ENCODE data around the gene RNF14. TPM values are rescaled to one million over a fixed set of nuclear protein-coding genes. Genes with fewer than 3 reads are reported as not detected.

Gene RNF14
- total RNA-seq, 2 donors from 2014 or later = 27.5 to 33.0 TPM

GRCh38 chr5:141929398-141930058 lies 39.4 kb upstream of the RNF14 start:
- Histone ChIP-seq H3K9ac (ENCODE audit: extremely low read depth, low read length, poor library complexity, severe bottlenecking) (no peak overlapping the region), H3K27me3 (ENCODE audit: control insufficient read depth, insufficient read depth, low read length, poor library complexity, severe bottlenecking) (no peaks in the 10 kb centered on the region), H3K4me1 (ENCODE audit: control insufficient read depth, insufficient read depth, low read length) (peaks cover 8% of the 10 kb centered on the region), H3K36me3 (ENCODE audit: control insufficient read depth, insufficient read depth, low read length) (peaks cover 78% of the 10 kb centered on the region), H3K9me3 (ENCODE audit: control insufficient read depth, low read length) (no peaks in the 10 kb centered on the region), H3K4me3 (ENCODE audit: low read length) (no peak overlapping the region), H3K27ac (ENCODE audit: low read depth, low read length) (no peak overlapping the region)
- no peaks in the 10 kb centered on the region for H3K27me3 Mint-ChIP-seq (ENCODE audit: insufficient read depth)
- H3K4me1 Mint-ChIP-seq = peaks cover 9% of the 10 kb centered on the region
- WGBS, 2 experiments (ENCODE audit: insufficient coverage in 1 of 2, insufficient read length in 1 of 2) = 96% methylated on average over 14 to 19 of the region's 19 CpGs
- peaks cover 75% of the 10 kb centered on the region for H3K36me3 Mint-ChIP-seq (ENCODE audit: low read depth)
- no peak overlapping the region for H3K4me3 Mint-ChIP-seq
- no peaks in the 10 kb centered on the region for H3K9me3 Mint-ChIP-seq
- DNase-seq = no peak
- no peak for TF ChIP-seq CTCF (conservative IDR thresholded peaks at IDR 0.05)
- H3K27ac Mint-ChIP-seq = peak overlapping the region; percentile 26

- TF ChIP-seq CTCF (conservative IDR thresholded peaks at IDR 0.05) = no peak
- Histone ChIP-seq H3K27ac (ENCODE audit: low read depth, low read length) (no peak overlapping the region), H3K4me3 (ENCODE audit: low read length) (peak overlapping the region; percentile 17), H3K27me3 (ENCODE audit: control insufficient read depth, insufficient read depth, low read length, poor library complexity, severe bottlenecking) (no peaks in the 10 kb centered on the region), H3K4me1 (ENCODE audit: control insufficient read depth, insufficient read depth, low read length) (peaks cover 8% of the 10 kb centered on the region), H3K9ac (ENCODE audit: extremely low read depth, low read length, poor library complexity, severe bottlenecking) (no peak overlapping the region), H3K9me3 (ENCODE audit: control insufficient read depth, low read length) (no peaks in the 10 kb centered on the region), H3K36me3 (ENCODE audit: control insufficient read depth, insufficient read depth, low read length) (peaks cover 83% of the 10 kb centered on the region)
- Mint-ChIP-seq H3K4me1 (peaks cover 9% of the 10 kb centered on the region), H3K27ac (no peak overlapping the region), H3K9me3 (no peaks in the 10 kb centered on the region), H3K4me3 (no peak overlapping the region), H3K36me3 (ENCODE audit: low read depth) (peaks cover 76% of the 10 kb centered on the region), H3K27me3 (ENCODE audit: insufficient read depth) (no peaks in the 10 kb centered on the region)
- no peak for DNase-seq
- 96 to 100% methylated on average over 4 to 5 of the region's 5 CpGs for WGBS, 2 experiments (ENCODE audit: insufficient coverage in 1 of 2, insufficient read length in 1 of 2)
Measured at GRCh38 chr5:141931694-141932093, 37.2 kb upstream of the RNF14 start.

GRCh38 chr5:141933151-141933550 lies 35.8 kb upstream of the RNF14 start:
- no peak for TF ChIP-seq CTCF (conservative IDR thresholded peaks at IDR 0.05)
- no peak overlapping the region for H3K27ac Mint-ChIP-seq
- no peaks in the 10 kb centered on the region for H3K9me3 Mint-ChIP-seq
- no peak overlapping the region for H3K4me3 Mint-ChIP-seq
- no peak overlapping the region for H3K9ac ChIP-seq (ENCODE audit: extremely low read depth, low read length, poor library complexity, severe bottlenecking)
- no peaks in the 10 kb centered on the region for H3K9me3 ChIP-seq (ENCODE audit: control insufficient read depth, low read length)
- H3K4me1 ChIP-seq (ENCODE audit: control insufficient read depth, insufficient read depth, low read length) = peaks cover 8% of the 10 kb centered on the region
- H3K27ac ChIP-seq (ENCODE audit: low read depth, low read length) = no peak overlapping the region
- no peak overlapping the region for H3K4me3 ChIP-seq (ENCODE audit: low read length)
- H3K36me3 Mint-ChIP-seq (ENCODE audit: low read depth) = peaks cover 70% of the 10 kb centered on the region
- peaks cover 9% of the 10 kb centered on the region for H3K4me1 Mint-ChIP-seq
- H3K27me3 Mint-ChIP-seq (ENCODE audit: insufficient read depth) = no peaks in the 10 kb centered on the region
- H3K36me3 ChIP-seq (ENCODE audit: control insufficient read depth, insufficient read depth, low read length) = peaks cover 74% of the 10 kb centered on the region
- 94 to 97% methylated on average over 7 of the region's 7 CpGs for WGBS, 2 experiments (ENCODE audit: insufficient coverage in 1 of 2, insufficient read length in 1 of 2)
- no peaks in the 10 kb centered on the region for H3K27me3 ChIP-seq (ENCODE audit: control insufficient read depth, insufficient read depth, low read length, poor library complexity, severe bottlenecking)
- DNase-seq = no peak
